GM21381 (cell line): Measurements from ENCODE around the gene AKT1.

Source experiments
- ATAC-seq: cut with Tn5 transposase; IDR thresholded peaks from one replicate; pipeline ENCODE4 v1.9.1; 2021; ENCODE audit warnings: mild to moderate bottlenecking, moderate library complexity; ENCODE audit not compliant: unreplicated experiment

The AKT1 gene

GRCh38 chr14:104726600-104727451 is 68.7 kb downstream of the AKT1 start:
- no peak for ATAC-seq

GRCh38 chr14:104725772-104726548 is 69.6 kb downstream of the AKT1 start:
- no peak for ATAC-seq

GRCh38 chr14:104724981-104725771 is 70.4 kb downstream of the AKT1 start:
- no peak for ATAC-seq

GRCh38 chr14:104724407-104724980 is 71.1 kb downstream of the AKT1 start:
- no peak for ATAC-seq

GRCh38 chr14:104723651-104724406 is 71.7 kb downstream of the AKT1 start, which contains the start of gene ADSS1:
Gene ADSS1 (plus strand): TSS chr14:104724229. CDS start chr14:104724271, 42 bp downstream.
- no peak for ATAC-seq

- no peak for ATAC-seq
Measured at GRCh38 chr14:104722938-104723650, 72.5 kb downstream of the AKT1 start.

GRCh38 chr14:104721505-104722431 is 73.8 kb downstream of the AKT1 start:
- ATAC-seq = no peak
